Ammon's horn (tissue), 1 donor: Measurements from ENCODE around the gene WSB1.

Experiments
- DNase-seq: peaks from one replicate; pipeline ENCODE4 v3.0.0-alpha.2; 2016; ENCODE audit warnings: low spot score

WSB1 gene

GRCh38 chr17:27357236-27357635 lies 63.3 kb downstream of the WSB1 start:
- no peak for DNase-seq

DNA sequence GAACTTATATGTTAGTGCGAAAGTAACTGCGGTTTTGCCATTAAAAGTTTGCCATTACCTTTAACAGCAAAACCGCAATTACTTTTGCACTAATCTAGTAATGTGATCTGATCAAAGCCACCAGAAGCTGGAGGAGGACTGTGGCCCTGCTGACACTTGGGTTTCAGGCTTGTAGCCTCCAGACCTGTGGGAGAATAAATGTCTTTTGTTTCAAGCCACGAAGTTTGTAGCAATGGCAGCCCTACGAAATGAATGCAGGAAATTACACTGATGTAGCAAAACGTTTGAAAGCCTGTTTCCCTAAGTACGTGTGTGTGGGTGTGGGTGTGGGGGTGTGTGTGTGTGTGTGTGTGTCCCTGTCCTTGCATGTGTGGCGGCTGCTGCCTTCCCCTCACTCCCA lies 66.6 kb downstream of the WSB1 start:
- DNase-seq, result no peak

DNA sequence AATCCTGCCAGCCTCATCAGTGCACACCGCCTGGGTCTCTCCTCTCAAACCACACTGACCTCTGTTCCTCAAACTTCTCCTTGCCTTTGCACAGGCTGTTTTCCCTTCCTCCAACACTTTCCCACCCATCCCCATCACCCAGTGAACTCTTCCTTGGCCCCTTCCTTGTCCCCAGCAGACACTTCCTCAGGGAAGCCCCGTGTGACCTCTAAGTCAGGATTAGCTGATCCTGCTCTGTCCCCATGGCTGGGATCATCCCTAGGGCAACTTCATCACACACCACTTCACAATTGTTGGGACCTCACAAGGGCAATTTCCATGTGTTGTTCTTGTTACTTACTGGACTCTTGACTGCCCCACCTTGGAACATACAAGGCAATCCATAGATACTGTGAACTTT lies 67.8 kb downstream of the WSB1 start:
- no peak for DNase-seq

- no peak for DNase-seq
Measured at GRCh38 chr17:27362503-27362902, 68.6 kb downstream of the WSB1 start.

GRCh38 chr17:27362909-27363308 lies 69.0 kb downstream of the WSB1 start:
- no peak for DNase-seq

GRCh38 chr17:27363326-27363725 lies 69.4 kb downstream of the WSB1 start:
- no peak for DNase-seq
